ENCODE measurements around the gene LRG1. TPM values are rescaled to one million over a fixed set of nuclear protein-coding genes. Genes with fewer than 3 reads are reported as not detected.

The LRG1 gene
- total RNA-seq, 4 donors from 2014 or later = 0.17 to 9.4 (median 0.79) TPM

DNA sequence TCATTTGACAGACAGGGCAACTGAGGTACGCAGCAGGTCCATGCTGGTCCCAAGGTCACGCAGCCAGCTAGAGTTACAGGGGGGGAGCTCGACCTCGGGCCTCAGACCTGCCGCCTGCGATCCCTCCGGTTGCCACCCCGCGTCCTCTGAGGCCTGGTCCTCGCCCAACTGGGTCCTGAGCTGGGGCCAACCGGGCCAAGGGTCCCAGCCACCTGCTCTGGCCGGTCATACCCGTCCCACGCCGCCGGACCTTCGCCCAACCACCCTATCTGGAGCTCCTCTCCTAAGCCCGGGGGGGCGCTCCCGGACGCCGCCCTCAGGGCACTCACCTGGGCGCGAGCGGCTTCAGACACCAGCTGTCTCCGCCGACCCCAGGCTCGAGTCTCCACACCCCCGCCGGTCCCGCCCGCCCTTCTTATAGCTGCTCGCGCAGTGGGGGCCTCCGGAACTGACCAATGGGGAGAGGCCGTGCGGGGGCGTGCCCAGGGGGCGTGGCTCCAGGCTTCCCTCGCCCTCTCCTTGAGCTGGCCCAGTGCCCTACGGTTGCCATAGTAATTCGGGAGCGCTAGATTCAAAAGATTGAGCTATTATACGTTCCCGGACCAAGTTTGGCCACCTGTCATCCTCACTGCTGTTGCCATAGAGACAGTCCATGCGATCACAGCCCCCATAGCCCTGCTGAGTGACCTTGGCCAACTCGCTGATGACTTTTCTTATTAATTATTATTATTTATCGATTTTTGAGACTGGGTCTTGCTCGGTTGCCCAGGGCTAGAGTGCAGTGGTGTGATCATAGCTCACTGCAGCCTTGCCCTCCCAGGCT lies 4.8 kb downstream of the LRG1 start, which contains the start of gene PLIN5:
Gene PLIN5, minus strand, starts transcription at position 389 of the 823 bp plus-strand sequence. CDS start 1,150 bp downstream, outside the sequence.
- WGBS = 27% methylated on average over 6 of the region's 49 CpGs
- no peak for DNase-seq (ENCODE audit: extremely low spot score)
- intact Hi-C loops (cut with DNase I) = no loop called here
- Histone ChIP-seq H3K4me1 (peaks cover 8 to 20% (median 18%) of the 10 kb centered on the region in 4 donors), H3K27ac (replicated peaks in 1 of 4) (peak within 1 kb of the TSS in 3 of 4 donors; percentile 50 to 67 (median 50)), H3K9me3 (no peaks in the 10 kb centered on the region), H3K36me3 (no peaks in the 10 kb centered on the region), H3K27me3 (peaks cover 0 to 17% (median 0%) of the 10 kb centered on the region in 4 donors), H3K4me3 (peak within 1 kb of the TSS; percentile 43 to 51 (median 46))
- TF ChIP-seq POLR2AphosphoS5 (IDR thresholded peaks at IDR 0.05) (peak in 1 of 2 donors; percentile 41), EP300 (IDR thresholded peaks at IDR 0.05) (no peak), POLR2A (IDR thresholded peaks at IDR 0.05; ENCODE audit: low read depth) (no peak)
- TF ChIP-seq, protein P1, sequence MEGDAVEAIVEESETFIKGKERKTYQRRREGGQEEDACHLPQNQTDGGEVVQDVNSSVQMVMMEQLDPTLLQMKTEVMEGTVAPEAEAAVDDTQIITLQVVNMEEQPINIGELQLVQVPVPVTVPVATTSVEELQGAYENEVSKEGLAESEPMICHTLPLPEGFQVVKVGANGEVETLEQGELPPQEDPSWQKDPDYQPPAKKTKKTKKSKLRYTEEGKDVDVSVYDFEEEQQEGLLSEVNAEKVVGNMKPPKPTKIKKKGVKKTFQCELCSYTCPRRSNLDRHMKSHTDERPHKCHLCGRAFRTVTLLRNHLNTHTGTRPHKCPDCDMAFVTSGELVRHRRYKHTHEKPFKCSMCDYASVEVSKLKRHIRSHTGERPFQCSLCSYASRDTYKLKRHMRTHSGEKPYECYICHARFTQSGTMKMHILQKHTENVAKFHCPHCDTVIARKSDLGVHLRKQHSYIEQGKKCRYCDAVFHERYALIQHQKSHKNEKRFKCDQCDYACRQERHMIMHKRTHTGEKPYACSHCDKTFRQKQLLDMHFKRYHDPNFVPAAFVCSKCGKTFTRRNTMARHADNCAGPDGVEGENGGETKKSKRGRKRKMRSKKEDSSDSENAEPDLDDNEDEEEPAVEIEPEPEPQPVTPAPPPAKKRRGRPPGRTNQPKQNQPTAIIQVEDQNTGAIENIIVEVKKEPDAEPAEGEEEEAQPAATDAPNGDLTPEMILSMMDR (IDR thresholded peaks at IDR 0.05) = no peak

DNA sequence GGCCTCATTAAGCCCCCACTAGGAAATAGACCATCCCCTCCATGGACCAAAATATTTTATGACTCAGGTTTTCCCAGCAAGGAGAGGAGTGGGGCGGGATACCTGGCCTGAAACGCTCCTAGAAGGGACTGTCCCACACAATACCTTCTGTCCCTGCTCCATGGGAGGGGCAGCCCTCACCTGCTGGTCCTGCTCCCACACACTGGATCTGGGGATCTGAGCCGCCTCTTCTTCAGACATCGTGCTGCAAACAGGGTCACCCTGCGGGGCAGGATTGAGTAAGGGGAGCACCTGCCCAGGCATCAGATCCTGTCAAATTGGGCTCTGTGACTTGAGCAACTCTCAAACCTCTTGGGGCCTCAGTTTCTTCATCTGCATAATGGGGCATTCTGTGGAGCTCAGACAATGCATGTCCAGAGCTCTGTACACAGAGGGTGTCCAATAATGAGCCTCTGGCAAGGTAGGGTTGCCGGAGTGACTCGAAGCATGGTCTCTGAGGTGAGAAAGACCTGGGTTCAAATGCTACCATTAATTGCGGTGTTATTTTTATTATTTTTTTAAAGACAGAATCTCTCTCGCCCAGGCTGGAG lies 5.9 kb downstream of the LRG1 start:
- WGBS = 89% methylated on average over 6 of the region's 9 CpGs
- Histone ChIP-seq H3K9me3 (no peaks in the 10 kb centered on the region), H3K4me3 (no peak overlapping the region), H3K27me3 (peaks cover 0 to 17% (median 0%) of the 10 kb centered on the region in 4 donors), H3K4me1 (peaks cover 8 to 20% (median 18%) of the 10 kb centered on the region in 4 donors), H3K36me3 (no peaks in the 10 kb centered on the region), H3K27ac (replicated peaks in 1 of 4) (no peak overlapping the region)
- intact Hi-C loops (cut with DNase I) = no loop called here
- no peak for DNase-seq (ENCODE audit: extremely low spot score)
- TF ChIP-seq POLR2A (IDR thresholded peaks at IDR 0.05; ENCODE audit: low read depth) = no peak
- TF ChIP-seq, protein P1 (IDR thresholded peaks at IDR 0.05) = no peak
- no peak for TF ChIP-seq POLR2AphosphoS5 (IDR thresholded peaks at IDR 0.05)
- TF ChIP-seq EP300 (IDR thresholded peaks at IDR 0.05) = no peak

DNA sequence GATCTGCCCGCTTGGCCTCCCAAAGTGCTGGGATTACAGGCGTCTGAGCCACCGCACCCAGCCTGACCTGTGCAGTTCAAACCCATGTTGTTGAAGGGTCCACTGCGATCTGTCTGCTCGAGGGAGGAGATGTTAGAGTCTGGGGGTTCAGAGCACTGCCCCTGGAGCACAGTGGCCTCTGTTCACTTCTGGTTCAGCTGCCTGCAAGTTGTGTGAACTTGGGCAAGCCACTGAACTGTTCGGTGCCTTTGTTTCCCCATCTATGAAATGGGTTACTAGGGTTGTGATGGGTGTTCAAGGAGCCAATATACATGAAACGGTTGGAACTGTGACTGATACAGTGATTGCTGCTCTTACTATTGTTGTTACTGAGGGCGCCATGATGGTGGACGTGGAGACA lies 6.5 kb downstream of the LRG1 start:
- TF ChIP-seq EP300 (IDR thresholded peaks at IDR 0.05) (no peak), POLR2AphosphoS5 (IDR thresholded peaks at IDR 0.05) (no peak), POLR2A (IDR thresholded peaks at IDR 0.05; ENCODE audit: low read depth) (no peak)
- TF ChIP-seq, protein P1 (IDR thresholded peaks at IDR 0.05) = no peak
- no peak overlapping the region for H3K27ac ChIP-seq (replicated peaks in 1 of 4)
- intact Hi-C loops (cut with DNase I) = no loop called here

DNA sequence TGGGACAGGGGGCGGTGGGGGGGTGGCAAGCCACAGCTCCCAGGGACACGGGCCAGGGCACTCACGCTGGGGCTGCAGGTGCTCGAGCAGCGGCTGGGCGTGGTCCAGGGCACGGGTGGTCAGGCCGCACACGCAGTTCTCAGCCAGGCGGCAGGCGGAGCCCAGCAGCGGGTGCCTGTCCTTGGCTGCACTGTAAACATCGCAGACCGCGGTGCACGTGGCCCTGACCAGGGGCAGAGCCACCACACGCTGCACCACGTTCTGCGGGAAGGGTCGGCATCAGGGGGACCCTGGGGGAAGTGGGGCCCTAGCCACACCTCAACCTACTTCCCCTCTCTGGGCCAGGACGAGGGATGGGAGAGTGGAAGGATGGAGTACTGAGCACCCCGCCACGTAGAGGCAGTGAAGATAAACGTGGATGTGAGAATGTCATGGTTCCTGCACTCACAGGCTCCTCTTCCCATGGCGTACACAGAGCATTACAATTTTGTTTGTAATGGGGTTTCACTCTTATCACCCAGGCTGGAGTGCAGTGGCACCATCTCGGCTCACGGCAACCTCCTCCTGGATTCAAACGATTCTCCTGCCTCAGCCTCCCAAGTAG lies 8.2 kb downstream of the LRG1 start:
- Histone ChIP-seq H3K27ac (replicated peaks in 1 of 4) (no peak overlapping the region), H3K4me3 (no peak overlapping the region), H3K27me3 (no peaks in the 10 kb centered on the region), H3K9me3 (no peaks in the 10 kb centered on the region), H3K4me1 (peaks cover 8 to 20% (median 16%) of the 10 kb centered on the region in 4 donors), H3K36me3 (peaks cover 0 to 4% (median 0%) of the 10 kb centered on the region in 4 donors)
- DNase-seq (ENCODE audit: extremely low spot score) = no peak
- TF ChIP-seq, protein P1 (IDR thresholded peaks at IDR 0.05) = no peak
- no peak for TF ChIP-seq EP300 (IDR thresholded peaks at IDR 0.05)
- no peak for TF ChIP-seq POLR2A (IDR thresholded peaks at IDR 0.05; ENCODE audit: low read depth)
- no peak for TF ChIP-seq POLR2AphosphoS5 (IDR thresholded peaks at IDR 0.05)
- WGBS = 59% methylated on average over 10 of the region's 28 CpGs
- intact Hi-C loops (cut with DNase I) = no loop called here

More for the DNA sequence above, 6.5 kb downstream of the LRG1 start:
- 78% methylated on average over 9 of the region's 9 CpGs for WGBS
- Histone ChIP-seq H3K36me3 (peaks cover 0 to 4% (median 0%) of the 10 kb centered on the region in 4 donors), H3K4me1 (peaks cover 8 to 20% (median 18%) of the 10 kb centered on the region in 4 donors), H3K27me3 (peaks cover 0 to 13% (median 0%) of the 10 kb centered on the region in 4 donors), H3K9me3 (no peaks in the 10 kb centered on the region), H3K4me3 (no peak overlapping the region)
- no peak for DNase-seq (ENCODE audit: extremely low spot score)
